HK-2 (cell line): ENCODE measurements around the gene BAIAP2.

Source experiments
- DNase-seq: peaks from one replicate; pipeline ENCODE4 v3.0.0-alpha.2; 2018; ENCODE audit not compliant: unreplicated experiment

The BAIAP2 gene

DNA sequence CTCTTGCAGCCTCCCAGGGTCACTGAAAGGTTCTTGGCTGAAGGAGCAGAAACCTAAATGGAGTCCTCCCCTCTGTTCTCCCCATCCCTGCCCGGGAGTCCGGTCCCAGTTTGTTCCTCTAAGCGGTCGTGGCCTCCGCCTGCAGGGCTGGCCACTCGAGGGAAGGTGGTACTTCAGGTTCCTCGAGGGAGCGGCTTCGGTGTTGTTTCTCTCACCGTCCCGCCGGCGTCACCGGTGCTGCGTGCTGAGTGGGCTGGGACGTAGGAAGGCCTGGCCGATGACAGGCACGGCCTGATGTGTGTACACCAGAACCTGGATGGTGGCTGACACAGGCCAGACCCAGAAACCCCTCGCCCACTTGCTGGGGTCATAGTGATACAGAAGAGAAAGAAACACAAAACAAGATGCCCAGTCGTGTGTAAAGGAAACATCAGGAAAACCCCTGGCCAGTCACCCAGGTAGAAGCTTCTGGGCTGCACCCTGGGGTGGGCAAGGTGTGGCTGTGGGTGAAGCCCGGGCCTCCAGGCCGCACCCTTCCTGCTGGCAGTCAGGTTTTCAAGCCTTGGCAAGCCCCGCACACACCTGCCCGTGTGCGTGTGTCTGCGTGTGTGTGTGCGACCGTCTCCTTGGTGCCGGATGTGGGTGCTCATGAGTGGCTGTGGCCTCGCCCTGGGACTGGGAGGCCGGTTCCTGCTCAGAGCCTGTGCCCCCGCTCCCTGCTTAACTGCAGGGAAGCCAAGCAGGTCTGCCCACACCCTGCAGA is 52.0 kb downstream of the BAIAP2 start:
- DNase-seq: no peak

DNA sequence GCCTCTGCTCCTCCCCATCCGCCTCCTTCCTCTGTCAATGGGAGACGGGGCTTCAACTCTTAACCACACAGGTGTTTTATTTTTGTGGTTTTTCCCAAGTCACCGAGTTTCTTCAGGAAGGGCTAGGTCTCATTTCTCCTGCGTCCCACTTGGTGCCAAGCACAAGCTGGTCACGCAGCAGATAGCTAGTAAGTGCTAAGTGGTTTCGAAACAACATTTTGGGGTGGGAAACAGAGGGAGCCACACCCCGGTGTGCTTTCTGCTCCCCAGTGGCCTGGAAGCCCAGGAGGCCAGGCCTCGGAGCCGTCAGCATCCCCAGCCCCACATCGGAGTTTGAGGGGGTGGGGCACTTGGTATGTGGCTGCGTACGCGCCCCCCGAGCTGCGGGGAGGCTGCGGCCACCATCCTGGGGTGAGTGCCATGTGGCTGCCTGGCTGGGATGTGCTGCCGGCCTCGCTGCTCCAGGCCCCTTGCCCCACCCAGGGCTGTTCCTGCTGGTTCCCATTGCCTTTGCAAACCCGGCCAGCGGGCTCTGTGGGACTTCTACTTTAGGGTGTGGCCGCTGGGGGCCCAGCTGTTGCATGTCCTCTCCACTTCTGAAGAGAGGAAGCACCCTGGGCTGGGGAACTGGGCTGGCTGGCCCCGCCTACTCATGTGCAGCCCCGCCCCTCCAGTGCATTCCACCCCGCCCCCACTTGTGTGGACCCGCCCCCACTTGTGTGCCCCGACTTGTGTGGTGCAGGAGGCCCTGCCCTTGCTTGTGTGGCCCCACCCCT is 55.6 kb downstream of the BAIAP2 start:
- no peak for DNase-seq

DNA sequence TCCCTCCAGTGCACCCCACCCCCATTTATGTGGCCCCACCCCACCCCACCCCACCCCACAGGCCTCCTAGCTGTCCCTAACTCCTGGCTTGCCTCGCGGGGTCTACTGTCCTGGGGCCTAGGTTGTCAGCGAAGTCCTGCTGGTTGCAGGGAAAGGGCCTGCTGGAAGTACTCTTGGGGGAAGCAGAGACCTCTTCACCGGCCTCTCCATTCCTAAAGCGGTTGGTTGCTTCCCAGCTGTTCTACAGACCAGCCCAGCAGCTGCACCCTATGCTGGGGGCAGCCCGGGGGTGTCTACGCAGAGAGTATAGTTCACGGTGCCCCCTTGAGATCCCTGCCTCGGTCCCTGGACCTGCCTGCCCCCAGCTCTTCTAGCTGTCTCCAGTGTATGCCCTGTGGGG is 56.2 kb downstream of the BAIAP2 start:
- no peak for DNase-seq

DNA sequence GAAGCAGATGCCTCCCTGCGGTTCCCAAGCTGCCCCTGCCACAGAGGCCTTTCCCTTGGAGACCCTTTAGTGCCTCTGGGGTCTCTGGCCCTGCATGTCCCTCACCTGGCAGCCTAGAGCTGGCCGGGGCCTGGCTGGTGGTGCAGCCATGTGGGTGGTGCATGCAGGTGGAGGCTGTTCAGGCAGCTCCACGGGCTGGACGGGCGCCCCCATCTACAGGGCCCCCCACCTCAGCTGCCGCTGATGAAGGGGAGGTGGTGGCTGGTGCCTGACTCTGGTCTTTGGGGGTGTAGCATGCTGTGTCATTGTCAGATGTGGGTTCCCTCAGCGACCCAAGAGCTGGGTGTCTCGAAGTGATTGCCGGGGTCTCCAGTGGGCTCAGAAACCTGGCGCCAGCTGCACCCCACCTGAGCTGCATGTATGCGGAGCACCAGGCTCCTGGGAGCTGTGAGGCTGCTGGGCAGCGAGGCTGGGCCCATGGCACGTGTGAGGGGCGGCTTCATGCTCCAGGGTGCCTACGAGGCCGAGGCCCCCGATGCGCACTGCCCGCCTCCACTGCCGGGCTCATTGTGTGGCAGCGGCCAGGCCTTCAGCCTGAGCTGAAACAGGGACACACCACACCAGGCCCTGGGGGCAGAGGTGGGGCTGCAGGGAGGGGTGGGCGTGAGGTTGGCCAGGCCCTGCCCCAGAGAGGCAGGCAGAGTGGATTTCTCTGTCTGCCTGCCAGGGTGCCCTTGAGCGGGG is 57.0 kb downstream of the BAIAP2 start:
- no peak for DNase-seq

DNA sequence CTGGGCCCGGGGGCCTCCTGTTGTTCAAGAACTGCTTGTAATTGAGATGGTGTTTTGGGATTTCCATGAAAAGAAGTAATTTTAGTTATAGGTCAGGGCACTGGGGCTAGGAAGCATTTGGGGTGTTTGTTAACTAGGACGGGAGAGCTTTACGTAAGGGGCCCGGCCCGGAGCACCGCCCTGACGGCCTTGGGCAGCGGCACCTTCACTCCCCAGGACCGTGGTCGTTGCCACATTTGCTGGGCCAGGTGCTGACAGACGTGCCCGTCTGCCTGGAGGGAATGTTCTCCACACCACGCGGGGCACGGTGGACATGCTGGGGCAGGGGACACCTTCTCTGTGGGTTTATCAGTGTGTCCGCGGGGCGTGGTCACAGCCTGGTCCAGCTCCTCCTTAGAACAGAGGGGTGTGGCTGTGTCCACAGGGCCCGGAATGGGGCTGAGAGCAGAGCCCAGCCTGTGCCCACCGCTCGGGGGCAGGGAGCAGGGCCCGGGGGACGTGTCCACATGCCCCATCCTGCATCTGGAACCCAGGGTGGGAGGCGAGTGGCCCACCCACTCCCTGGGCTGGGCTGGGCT is 57.7 kb downstream of the BAIAP2 start:
- DNase-seq: no peak

DNA sequence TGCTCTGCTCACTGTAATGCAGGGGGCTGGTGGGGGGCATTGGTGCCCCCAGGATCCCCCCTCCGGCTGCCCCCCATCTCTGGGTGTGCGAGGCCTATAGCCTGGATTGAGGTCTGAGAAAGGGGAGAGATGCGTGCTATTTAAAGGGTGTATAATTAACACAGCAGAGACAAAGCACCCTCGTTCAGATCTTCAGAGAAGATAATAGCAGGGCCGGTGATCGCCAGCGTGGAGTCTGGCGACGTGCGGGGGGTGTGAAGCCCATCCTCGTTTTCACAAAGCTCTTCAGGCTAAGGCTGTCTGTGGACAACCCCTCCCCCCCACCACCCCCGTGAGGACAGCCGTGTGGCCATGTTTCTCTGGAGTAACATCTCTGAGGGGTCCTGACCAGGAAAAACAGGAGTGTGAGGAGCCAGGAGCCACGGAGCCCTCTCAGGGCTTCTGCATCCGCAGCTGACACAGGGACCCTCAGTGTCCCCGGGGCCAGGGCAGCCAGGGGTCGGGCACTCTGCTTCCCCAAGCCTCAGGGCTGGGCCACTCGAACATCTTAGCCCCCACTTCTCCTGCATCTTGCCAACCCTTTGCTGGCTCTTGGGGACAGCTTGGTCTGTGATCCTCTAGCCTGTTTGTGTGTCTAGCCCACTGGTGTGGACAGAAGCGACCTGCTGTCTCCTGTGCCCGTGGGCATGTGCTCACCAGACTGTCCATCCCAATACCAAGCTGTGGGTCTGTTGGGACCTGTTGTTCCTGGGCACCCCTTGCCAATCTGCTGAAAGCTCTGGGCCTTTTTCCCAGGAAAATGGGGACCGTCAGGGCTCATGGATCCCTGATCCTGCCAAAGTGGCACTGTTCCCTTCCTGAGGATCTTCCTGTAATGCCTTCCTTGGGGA is 58.9 kb downstream of the BAIAP2 start:
- DNase-seq: no peak

DNA sequence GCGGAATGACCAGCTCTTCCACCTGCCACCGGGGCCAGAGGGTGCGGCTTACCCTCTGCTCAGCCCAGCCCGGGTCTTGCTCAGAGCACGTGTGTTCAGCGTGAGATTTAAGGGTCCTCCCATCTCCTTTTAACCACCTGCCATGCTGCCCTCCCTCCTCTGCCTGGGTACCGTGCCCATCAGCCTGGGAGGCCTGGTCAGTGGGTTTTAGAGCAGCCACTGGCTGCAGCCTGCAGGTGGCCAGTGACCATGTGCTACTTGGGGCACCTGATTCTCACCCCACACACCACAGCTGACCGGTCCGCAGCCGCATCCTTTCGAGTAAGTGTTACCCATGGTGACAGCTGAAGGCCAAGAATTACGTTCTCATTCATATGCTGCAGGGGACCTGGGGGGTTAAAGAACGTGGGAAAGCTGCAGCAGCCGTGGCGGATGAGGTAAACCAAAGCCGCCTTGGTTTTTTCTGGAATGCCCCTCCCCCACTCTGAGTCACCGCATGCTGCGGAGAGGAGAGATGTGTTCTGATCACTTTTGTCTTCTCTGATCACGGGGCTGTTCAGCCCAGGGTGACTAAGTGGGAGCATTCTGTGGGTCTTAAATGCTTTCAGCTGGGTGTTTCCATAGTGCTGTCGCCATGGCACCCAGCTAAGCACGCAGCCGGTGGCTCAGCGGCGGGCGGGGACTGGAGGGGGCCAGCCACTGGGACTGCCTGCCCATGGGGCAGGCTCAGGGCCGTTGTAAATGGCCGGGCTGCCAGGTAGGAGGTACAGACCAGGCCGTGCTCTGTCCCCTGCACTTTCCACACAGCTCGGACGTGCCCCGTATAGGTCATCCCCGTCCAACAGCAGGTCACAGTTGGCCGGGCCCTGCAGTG is 59.8 kb downstream of the BAIAP2 start:
- peak; percentile 99 for DNase-seq

DNA sequence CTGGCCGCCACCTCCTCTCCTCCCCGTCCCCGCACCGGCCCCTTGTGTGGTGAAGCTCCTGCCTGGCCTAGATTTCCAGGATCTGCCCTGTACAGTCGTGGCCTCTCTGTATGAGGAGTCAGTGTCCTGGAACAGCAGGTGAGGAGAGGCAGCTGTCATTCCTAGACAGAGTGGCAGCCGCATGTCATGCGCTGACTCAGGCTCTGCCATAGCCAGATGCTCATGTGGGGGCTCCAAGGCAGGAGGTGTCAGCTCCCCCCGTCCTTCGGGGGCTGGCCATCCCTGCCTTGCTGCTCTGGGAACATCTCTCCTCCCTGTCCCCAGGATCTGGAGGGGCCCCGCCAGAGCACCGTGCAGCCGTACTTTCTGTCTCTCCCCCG is 60.4 kb downstream of the BAIAP2 start:
- DNase-seq: no peak

DNA sequence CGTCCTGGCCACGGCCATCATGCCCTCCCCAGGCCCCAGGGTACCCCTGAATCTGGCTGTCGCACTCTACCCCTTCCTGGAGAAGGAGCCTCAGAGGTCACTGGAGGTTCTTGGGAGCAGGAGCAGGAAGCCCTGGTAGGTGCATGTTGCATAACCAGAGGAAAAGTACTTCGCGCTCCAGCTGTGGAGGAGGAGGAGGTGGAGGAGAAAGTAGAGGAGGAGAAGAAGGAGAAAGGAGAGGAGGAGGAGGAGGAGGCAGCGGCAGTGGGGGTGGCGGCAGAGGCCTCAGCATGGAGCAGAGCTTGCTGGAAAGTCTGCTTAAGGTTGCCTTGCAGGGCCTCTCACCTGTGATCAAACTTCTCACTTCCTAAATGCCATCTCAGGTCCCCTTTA is 61.8 kb downstream of the BAIAP2 start:
- DNase-seq: no peak

DNA sequence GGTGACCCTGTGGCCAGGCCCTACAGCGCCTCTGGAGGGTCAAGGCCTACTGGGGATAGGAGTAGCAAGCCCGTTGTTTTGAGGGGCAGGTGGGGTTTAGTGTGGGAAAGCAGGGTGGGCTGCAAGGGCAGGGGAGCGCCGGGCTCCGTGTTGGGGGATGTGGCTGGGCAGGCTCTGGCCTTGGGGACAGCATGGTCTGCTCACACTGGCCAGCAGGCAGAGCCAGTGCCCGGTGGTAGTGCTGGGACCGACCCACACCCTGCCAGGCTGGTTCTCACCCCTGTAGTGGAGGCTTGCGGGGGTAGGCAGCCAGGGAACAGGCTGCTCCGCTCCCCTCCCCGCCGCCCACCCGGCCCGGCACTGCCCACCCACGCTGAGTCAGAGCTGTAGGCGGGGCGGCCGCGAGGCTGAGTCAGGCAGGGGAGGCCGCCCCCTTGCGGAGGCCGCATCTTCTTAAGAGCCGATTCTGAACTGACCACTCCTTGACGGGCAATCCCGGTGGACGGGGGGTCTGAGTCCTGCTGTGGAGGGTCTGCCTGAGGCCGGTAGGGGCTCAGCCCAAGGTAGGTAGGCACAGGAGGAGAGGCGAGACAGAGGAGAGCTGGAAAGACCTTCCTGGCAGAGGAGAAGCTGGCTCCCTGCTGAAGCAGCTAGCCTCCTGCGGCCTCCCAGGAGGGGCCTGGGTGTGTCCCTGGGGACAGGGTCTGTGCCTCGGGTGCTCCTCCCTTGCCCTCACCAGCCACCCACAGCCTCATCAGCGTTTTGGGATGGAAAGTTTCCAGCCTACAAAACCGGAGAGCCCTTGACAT is 62.4 kb downstream of the BAIAP2 start:
- peak; percentile 86 for DNase-seq

DNA sequence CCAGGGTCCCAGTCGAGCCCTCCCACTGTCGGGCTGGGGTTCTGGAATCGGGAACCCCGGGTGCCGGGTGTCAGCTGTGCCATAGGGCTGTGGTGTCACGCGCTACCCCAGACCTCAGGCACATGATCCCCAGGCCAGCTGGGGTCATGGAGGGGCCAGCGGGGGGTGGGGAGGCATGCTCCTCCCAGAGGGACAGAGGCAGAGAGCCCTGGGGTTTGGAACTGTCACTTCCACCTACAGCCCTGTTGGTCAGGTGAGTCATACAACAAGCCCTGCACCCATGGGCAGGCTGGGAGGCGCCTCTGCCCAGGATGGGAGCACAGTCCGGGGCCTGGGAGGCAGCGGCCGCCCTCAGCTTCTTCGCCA is 63.0 kb downstream of the BAIAP2 start:
- DNase-seq: peak; percentile 86

DNA sequence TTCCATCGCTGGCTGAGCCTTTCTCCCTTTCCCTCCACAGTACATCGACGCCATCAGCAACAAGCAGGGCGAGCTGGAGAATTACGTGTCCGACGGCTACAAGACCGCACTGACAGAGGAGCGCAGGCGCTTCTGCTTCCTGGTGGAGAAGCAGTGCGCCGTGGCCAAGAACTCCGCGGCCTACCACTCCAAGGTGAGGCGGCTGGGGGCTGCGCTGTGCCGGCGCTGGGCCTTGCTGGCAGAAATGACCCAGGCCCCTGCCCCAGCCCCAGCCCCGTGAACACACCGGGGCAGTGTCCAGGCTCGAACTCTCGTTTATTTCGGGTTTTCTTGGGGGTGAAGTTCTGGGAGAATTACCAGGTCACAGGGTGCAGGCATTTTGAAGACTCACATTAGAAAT is 64.9 kb downstream of the BAIAP2 start:
- DNase-seq: no peak

DNA sequence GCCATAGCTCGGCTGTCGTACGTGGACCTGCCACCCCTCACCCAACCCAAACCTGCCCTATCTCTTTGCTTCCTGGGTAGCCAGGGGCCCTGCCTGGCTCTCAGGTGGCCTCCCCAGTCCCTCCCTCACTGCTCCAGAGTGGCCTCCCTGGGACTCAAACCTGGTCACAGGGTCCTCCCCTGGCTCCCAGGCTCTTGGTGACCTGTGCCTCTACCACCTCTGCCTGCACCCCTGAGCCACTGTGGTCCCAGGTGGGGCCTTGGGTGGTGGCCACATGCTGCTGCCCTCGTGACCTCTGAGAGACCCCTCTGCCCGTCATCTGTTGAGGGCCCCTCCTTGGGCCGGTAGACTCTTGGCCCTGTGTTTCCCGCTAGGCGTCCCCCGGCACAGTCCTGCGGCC is 65.7 kb downstream of the BAIAP2 start:
- no peak for DNase-seq

DNA sequence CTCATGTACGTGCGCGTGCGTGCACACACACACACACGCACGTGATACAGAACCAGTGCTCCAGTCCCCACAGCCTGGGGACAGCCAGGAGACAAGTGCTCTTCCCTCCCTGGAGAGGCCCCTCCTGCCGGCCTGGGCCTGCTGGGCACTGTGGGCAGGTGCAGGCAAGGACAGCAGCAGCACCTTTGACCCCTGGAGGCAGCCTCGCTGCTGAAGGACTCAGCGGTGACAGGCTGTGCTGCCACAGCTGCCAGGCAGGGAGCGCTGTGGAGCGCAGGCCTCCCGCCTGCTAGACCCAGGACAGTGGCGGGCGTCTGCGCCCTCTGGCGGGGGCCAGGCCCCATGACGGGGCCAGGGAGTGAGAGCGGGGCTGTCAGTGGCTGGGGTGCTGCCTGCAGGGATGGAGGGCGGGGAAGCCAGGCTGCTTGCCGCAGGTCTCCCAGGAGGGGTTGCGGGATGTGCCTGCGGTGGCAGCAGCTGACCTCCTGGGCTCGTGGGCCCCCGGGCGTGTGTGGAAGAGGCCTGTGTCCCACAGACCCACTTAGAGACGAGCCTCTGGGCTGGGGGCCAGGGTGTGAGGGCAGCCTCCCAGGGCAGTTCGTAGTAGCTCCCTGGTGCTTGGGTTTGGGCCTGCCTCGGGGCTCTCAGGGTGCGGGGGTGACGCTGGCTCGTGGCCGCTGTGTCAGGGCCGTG is 66.8 kb downstream of the BAIAP2 start:
- peak; percentile 88 for DNase-seq

DNA sequence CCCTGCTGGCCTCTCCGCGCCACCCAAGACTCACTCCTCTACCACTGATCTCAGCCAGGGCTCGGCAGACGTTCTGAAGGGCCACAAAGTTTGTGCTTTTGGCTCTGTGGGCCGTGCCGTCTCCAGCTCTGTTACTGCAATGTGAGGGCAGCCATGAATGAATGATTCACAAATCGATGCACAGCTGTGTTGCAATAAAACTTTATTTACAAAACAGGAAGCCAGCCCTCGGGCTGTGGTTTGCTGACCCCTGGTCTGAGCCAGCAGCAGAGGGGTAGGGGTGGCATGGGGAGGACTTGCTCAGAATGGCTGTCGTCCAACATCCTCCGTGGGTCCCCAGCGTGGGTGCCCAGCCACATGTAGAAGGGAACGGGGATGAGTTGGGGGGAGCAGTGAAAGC is 67.4 kb downstream of the BAIAP2 start:
- DNase-seq: no peak

DNA sequence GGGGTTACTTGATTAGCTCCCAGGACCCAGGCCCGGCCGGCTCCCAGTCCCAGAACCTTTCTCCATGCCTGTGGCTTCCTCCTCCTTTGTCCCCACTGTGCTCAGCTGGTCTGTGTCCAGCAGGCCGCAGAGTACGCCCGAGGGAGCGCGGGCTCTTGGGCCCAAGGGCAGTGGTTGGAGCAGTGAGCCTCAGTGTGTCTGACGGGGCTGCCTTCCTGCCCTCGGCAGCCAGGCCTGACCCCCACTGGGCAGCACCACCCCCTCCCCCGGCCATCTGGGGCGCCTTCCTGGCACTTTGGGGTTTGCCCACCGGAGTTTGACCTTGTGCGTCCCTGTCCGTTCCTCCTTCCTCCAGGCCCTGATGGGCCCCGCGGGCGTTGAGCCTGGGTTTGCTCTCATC is 67.9 kb downstream of the BAIAP2 start:
- no peak for DNase-seq

DNA sequence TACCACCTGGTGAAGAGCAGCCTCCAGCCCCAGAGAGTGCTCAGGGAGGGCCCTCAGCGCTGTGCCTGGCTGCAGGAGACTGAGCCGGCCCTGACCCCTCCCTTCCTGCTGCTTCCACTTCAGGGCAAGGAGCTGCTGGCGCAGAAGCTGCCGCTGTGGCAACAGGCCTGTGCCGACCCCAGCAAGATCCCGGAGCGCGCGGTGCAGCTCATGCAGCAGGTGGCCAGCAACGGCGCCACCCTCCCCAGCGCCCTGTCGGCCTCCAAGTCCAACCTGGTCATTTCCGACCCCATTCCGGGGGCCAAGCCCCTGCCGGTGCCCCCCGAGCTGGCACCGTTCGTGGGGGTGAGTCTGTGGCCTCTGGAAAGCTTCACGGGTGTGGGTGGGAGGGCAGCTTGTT is 68.4 kb downstream of the BAIAP2 start:
- no peak for DNase-seq

DNA sequence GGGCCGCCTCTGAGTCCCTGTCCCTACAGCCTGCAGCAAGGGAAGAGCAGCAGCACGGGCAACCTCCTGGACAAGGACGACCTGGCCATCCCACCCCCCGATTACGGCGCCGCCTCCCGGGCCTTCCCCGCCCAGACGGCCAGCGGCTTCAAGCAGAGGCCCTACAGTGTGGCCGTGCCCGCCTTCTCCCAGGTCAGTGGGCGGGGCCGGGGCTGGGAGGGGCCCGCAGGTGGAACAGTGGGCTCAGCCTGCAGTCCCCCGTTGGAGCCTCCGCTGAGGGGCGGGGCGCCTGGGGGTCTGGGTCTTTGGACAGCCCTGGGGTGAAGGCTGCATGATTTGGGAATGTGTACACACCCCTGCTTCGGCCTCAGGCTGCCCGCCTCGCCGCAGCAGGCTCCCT is 71.8 kb downstream of the BAIAP2 start:
- no peak for DNase-seq

DNA sequence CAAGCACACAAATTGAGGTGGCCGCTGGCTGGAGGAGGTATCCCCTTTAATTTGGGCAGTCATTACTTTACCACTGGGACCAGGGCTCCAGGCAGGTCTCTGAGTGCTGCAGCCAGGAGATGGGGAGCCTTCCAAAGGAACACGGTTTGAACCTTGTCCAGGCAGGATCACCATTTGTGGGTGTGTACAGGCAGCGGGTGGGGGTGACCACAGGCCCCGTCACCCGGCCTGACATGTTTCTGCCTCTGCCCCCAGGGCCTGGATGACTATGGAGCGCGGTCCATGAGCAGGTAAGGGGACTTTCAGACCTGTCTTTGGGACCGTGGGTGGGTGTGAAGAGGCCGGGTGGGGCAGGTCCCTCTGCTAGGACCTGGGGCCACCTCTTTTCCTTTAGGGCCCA is 73.3 kb downstream of the BAIAP2 start:
- no peak for DNase-seq
